GM23338 (cell line): ENCODE data around the gene LMLN. TPM values are rescaled to one million over a fixed set of nuclear protein-coding genes. Genes with fewer than 3 reads are reported as not detected.

Source experiments
- ATAC-seq: fragments of 200-7000 bp; cut with Tn5 transposase; 3 replicates; pipeline ENCODE4 v1.9.1; 2020
- DNase-seq: peaks from one replicate; pipeline ENCODE4 v3.0.0-alpha.2; 2015; ENCODE audit warnings: low spot score
- H2AFZ ChIP-seq: fragments of 200-600 bp; sonication (generic); 2 replicates; pipeline ENCODE4 v1.8.0; 2016; ENCODE audit warnings: antibody characterized with exemption, mild to moderate bottlenecking, moderate library complexity
- H3F3A ChIP-seq: fragments of 200-600 bp; sonication (generic); replicated peaks from 2 replicates; pipeline ENCODE4 v1.8.0; 2017; ENCODE audit warnings: antibody characterized with exemption, mixed run types, low read depth
- H3K27ac ChIP-seq: fragments of 200-600 bp; sonication (generic); 2 replicates; pipeline ENCODE4 v1.6.1; 2016; ENCODE audit warnings: low read depth
- H3K27me3 ChIP-seq: fragments of 200-600 bp; sonication (generic); 2 replicates; pipeline ENCODE4 v1.8.0; 2016; ENCODE audit warnings: mild to moderate bottlenecking, mixed run types, moderate library complexity; ENCODE audit not compliant: insufficient read depth
- H3K36me3 ChIP-seq: fragments of 200-600 bp; sonication (generic); 2 replicates; pipeline ENCODE4 v1.8.0; 2016; ENCODE audit warnings: mild to moderate bottlenecking; ENCODE audit not compliant: insufficient read depth
- H3K4me1 ChIP-seq: fragments of 200-600 bp; sonication (generic); 2 replicates; pipeline ENCODE4 v1.8.0; 2016; ENCODE audit warnings: mild to moderate bottlenecking, moderate library complexity; ENCODE audit not compliant: insufficient read depth
- H3K4me2 ChIP-seq: fragments of 200-600 bp; sonication (generic); 2 replicates; pipeline ENCODE4 v1.7.1; 2017; ENCODE audit warnings: mixed run types
- H3K4me3 ChIP-seq: fragments of 200-600 bp; sonication (generic); 2 replicates; pipeline ENCODE4 v1.6.1; 2016; ENCODE audit warnings: mixed run types
- H3K79me2 ChIP-seq: fragments of 200-600 bp; sonication (generic); replicated peaks from 2 replicates; pipeline ENCODE4 v1.8.0; 2017; ENCODE audit warnings: mild to moderate bottlenecking; ENCODE audit not compliant: insufficient read depth
- H3K9me2 ChIP-seq: fragments of 200-600 bp; sonication (generic); 2 replicates; pipeline ENCODE4 v1.8.0; 2017; ENCODE audit not compliant: insufficient read depth
- H4K20me1 ChIP-seq: fragments of 200-600 bp; sonication (generic); replicated peaks from 2 replicates; pipeline ENCODE4 v1.8.0; 2017; ENCODE audit warnings: mild to moderate bottlenecking; ENCODE audit not compliant: insufficient read depth
- H3K27ac Mint-ChIP-seq: 2 replicates; pipeline ENCODE4 v1.8.0; 2020; ENCODE audit warnings: inconsistent platforms, mild to moderate bottlenecking, moderate library complexity, mixed read lengths
- H3K27me3 Mint-ChIP-seq: 3 replicates; pipeline ENCODE4 v1.8.0; 2022; ENCODE audit warnings: low read depth, mild to moderate bottlenecking, moderate library complexity, mixed read lengths, inconsistent platforms; ENCODE audit not compliant: insufficient read depth, poor library complexity
- H3K36me3 Mint-ChIP-seq: 3 replicates; pipeline ENCODE4 v1.8.0; 2021; ENCODE audit warnings: low read depth, mild to moderate bottlenecking, inconsistent platforms, moderate library complexity, mixed read lengths
- H3K4me1 Mint-ChIP-seq: 3 replicates; pipeline ENCODE4 v1.8.0; 2020; ENCODE audit warnings: mild to moderate bottlenecking, inconsistent platforms, mixed read lengths
- H3K4me3 Mint-ChIP-seq: 3 replicates; pipeline ENCODE4 v1.8.0; 2021; ENCODE audit warnings: moderate library complexity, mild to moderate bottlenecking, inconsistent platforms, mixed read lengths
- H3K9me3 Mint-ChIP-seq: 3 replicates; pipeline ENCODE4 v1.8.0; 2020; ENCODE audit warnings: moderate library complexity, mild to moderate bottlenecking, inconsistent platforms, mixed read lengths
- CREB1 ChIP-seq: fragments of 250-450 bp; sonication (Bioruptor Pico); IDR thresholded peaks from 2 replicates; pipeline ENCODE4 v1.5.0; 2020; ENCODE audit warnings: low read depth, mild to moderate bottlenecking, moderate library complexity
- EZH2 ChIP-seq: fragments of 200-600 bp; sonication (generic); IDR thresholded peaks from one replicate; pipeline ENCODE4 v1.8.0; 2017; ENCODE audit warnings: antibody characterized with exemption, mild to moderate bottlenecking, low read depth; ENCODE audit not compliant: unreplicated experiment
- EZH2phosphoT487 ChIP-seq: fragments of 200-600 bp; sonication (generic); IDR thresholded peaks from one replicate; pipeline ENCODE4 v1.8.1; 2018; ENCODE audit warnings: antibody characterized with exemption; ENCODE audit not compliant: unreplicated experiment
- JUNB ChIP-seq: IDR thresholded peaks from one replicate; pipeline ENCODE4 v1.6.1; 2016; ENCODE audit warnings: antibody characterized with exemption; ENCODE audit not compliant: unreplicated experiment
- NANOG ChIP-seq: IDR thresholded peaks from 2 replicates; pipeline ENCODE4 v1.6.1; 2016; ENCODE audit warnings: antibody characterized with exemption, borderline replicate concordance
- POLR2AphosphoS5 ChIP-seq: IDR thresholded peaks from 2 replicates; pipeline ENCODE4 v1.6.1; 2016; ENCODE audit warnings: antibody characterized with exemption, low read depth
- STAT1 ChIP-seq: IDR thresholded peaks from one replicate; pipeline ENCODE4 v1.6.1; 2016; ENCODE audit warnings: antibody characterized with exemption; ENCODE audit not compliant: unreplicated experiment
- ZNF114 ChIP-seq: fragments of 250-450 bp; sonication (Bioruptor Pico); IDR thresholded peaks from 2 replicates; pipeline ENCODE4 v1.5.0; 2020; ENCODE audit warnings: mild to moderate bottlenecking, moderate library complexity
- ZNF331 ChIP-seq: fragments of 250-450 bp; sonication (Bioruptor Pico); IDR thresholded peaks from 2 replicates; pipeline ENCODE4 v1.5.0; 2020; ENCODE audit warnings: low read depth, mild to moderate bottlenecking, moderate library complexity
- polyA plus RNA-seq: library from polyadenylated mRNA; unstranded; fragments of >200 nt; fragmentation: Nextera tagmentation; extraction: Ambion mirVana; gene quantifications from 2 replicates; pipeline ENCODE4 v1.2.1, GENCODE V29; 2016
- total RNA-seq: library from RNA; depleted of rRNA; stranded (reverse); fragments of >200 nt; shearing (Covaris generic); gene quantifications from 2 replicates; pipeline ENCODE4 v1.2.3, GENCODE V29; 2014
- TF ChIP-seq, protein P1 (sequence below): IDR thresholded peaks from 2 replicates; pipeline ENCODE4 v1.6.1; 2016; ENCODE audit warnings: antibody characterized with exemption
- TF ChIP-seq, protein P2 (sequence below), 2 experiments: fragments of 200-600 bp in 1 of 2; sonication (generic) in 1 of 2; conservative IDR thresholded peaks; 2 replicates each; pipeline versions ENCODE4 v1.5.1 to v1.6.1; 2016 to 2017; ENCODE audit warnings: antibody characterized with exemption in 2 of 2, low read depth in 2 of 2, mild to moderate bottlenecking in 2 of 2, moderate library complexity in 1 of 2
- TF ChIP-seq, protein P3 (sequence below): fragments of 250-450 bp; sonication (Bioruptor Pico); IDR thresholded peaks from 2 replicates; pipeline ENCODE4 v1.5.0; 2020; ENCODE audit warnings: mild to moderate bottlenecking, moderate library complexity
- TF ChIP-seq, protein P4 (sequence below): IDR thresholded peaks from one replicate; pipeline ENCODE4 v1.6.1; 2018; ENCODE audit warnings: antibody characterized with exemption; ENCODE audit not compliant: unreplicated experiment

The LMLN gene
- total and polyA plus RNA-seq, 2 experiments from 2014 or later: 2.3 to 4.3 TPM

DNA sequence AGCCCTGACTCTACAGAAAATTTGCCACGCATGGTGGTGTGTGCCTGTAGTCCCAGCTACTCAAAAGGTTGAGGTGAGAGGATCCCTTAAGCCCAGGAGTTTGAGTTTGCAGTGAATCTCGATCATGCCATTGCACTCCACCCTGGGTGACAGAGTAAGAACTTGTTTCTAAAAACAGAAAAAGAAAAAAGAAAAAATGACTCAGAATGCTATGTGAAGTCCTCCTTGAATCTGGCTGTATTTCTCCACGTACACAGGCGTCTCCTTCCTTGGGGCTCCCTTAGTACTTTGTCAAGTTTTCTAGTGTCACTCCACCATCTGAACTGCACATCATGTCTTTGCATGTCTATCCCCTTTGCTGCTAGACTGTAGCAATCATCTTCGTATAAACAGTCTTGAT, 104.4 kb downstream of the LMLN start:
- no peak for DNase-seq
- no peaks in the 10 kb centered on the region for H3K27me3 Mint-ChIP-seq
- TF ChIP-seq, protein P1, sequence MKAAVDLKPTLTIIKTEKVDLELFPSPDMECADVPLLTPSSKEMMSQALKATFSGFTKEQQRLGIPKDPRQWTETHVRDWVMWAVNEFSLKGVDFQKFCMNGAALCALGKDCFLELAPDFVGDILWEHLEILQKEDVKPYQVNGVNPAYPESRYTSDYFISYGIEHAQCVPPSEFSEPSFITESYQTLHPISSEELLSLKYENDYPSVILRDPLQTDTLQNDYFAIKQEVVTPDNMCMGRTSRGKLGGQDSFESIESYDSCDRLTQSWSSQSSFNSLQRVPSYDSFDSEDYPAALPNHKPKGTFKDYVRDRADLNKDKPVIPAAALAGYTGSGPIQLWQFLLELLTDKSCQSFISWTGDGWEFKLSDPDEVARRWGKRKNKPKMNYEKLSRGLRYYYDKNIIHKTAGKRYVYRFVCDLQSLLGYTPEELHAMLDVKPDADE: no peak
- TF ChIP-seq STAT1 (no peak), ZNF331 (CRISPR knock-in tag) (no peak), JUNB (no peak), CREB1 (no peak), NANOG (no peak), EZH2 (no peak), POLR2AphosphoS5 (no peak), ZNF114 (CRISPR knock-in tag) (no peak), EZH2phosphoT487 (no peak)
- TF ChIP-seq, protein P2, sequence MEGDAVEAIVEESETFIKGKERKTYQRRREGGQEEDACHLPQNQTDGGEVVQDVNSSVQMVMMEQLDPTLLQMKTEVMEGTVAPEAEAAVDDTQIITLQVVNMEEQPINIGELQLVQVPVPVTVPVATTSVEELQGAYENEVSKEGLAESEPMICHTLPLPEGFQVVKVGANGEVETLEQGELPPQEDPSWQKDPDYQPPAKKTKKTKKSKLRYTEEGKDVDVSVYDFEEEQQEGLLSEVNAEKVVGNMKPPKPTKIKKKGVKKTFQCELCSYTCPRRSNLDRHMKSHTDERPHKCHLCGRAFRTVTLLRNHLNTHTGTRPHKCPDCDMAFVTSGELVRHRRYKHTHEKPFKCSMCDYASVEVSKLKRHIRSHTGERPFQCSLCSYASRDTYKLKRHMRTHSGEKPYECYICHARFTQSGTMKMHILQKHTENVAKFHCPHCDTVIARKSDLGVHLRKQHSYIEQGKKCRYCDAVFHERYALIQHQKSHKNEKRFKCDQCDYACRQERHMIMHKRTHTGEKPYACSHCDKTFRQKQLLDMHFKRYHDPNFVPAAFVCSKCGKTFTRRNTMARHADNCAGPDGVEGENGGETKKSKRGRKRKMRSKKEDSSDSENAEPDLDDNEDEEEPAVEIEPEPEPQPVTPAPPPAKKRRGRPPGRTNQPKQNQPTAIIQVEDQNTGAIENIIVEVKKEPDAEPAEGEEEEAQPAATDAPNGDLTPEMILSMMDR (conservative IDR thresholded peaks at IDR 0.05; ENCODE audit: low read depth in 2 of 2): no peak
- TF ChIP-seq, protein P3, sequence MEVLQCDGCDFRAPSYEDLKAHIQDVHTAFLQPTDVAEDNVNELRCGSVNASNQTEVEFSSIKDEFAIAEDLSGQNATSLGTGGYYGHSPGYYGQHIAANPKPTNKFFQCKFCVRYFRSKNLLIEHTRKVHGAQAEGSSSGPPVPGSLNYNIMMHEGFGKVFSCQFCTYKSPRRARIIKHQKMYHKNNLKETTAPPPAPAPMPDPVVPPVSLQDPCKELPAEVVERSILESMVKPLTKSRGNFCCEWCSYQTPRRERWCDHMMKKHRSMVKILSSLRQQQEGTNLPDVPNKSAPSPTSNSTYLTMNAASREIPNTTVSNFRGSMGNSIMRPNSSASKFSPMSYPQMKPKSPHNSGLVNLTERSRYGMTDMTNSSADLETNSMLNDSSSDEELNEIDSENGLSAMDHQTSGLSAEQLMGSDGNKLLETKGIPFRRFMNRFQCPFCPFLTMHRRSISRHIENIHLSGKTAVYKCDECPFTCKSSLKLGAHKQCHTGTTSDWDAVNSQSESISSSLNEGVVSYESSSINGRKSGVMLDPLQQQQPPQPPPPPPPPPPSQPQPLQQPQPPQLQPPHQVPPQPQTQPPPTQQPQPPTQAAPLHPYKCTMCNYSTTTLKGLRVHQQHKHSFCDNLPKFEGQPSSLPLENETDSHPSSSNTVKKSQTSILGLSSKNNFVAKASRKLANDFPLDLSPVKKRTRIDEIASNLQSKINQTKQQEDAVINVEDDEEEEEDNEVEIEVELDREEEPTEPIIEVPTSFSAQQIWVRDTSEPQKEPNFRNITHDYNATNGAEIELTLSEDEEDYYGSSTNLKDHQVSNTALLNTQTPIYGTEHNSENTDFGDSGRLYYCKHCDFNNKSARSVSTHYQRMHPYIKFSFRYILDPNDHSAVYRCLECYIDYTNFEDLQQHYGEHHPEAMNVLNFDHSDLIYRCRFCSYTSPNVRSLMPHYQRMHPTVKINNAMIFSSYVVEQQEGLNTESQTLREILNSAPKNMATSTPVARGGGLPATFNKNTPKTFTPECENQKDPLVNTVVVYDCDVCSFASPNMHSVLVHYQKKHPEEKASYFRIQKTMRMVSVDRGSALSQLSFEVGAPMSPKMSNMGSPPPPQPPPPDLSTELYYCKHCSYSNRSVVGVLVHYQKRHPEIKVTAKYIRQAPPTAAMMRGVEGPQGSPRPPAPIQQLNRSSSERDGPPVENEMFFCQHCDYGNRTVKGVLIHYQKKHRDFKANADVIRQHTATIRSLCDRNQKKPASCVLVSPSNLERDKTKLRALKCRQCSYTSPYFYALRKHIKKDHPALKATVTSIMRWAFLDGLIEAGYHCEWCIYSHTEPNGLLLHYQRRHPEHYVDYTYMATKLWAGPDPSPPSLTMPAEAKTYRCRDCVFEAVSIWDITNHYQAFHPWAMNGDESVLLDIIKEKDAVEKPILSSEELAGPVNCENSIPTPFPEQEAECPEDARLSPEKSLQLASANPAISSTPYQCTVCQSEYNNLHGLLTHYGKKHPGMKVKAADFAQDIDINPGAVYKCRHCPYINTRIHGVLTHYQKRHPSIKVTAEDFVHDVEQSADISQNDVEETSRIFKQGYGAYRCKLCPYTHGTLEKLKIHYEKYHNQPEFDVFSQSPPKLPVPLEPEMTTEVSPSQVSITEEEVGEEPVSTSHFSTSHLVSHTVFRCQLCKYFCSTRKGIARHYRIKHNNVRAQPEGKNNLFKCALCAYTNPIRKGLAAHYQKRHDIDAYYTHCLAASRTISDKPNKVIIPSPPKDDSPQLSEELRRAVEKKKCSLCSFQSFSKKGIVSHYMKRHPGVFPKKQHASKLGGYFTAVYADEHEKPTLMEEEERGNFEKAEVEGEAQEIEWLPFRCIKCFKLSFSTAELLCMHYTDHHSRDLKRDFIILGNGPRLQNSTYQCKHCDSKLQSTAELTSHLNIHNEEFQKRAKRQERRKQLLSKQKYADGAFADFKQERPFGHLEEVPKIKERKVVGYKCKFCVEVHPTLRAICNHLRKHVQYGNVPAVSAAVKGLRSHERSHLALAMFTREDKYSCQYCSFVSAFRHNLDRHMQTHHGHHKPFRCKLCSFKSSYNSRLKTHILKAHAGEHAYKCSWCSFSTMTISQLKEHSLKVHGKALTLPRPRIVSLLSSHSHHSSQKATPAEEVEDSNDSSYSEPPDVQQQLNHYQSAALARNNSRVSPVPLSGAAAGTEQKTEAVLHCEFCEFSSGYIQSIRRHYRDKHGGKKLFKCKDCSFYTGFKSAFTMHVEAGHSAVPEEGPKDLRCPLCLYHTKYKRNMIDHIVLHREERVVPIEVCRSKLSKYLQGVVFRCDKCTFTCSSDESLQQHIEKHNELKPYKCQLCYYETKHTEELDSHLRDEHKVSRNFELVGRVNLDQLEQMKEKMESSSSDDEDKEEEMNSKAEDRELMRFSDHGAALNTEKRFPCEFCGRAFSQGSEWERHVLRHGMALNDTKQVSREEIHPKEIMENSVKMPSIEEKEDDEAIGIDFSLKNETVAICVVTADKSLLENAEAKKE (CRISPR knock-in tag): no peak
- TF ChIP-seq, protein P4, sequence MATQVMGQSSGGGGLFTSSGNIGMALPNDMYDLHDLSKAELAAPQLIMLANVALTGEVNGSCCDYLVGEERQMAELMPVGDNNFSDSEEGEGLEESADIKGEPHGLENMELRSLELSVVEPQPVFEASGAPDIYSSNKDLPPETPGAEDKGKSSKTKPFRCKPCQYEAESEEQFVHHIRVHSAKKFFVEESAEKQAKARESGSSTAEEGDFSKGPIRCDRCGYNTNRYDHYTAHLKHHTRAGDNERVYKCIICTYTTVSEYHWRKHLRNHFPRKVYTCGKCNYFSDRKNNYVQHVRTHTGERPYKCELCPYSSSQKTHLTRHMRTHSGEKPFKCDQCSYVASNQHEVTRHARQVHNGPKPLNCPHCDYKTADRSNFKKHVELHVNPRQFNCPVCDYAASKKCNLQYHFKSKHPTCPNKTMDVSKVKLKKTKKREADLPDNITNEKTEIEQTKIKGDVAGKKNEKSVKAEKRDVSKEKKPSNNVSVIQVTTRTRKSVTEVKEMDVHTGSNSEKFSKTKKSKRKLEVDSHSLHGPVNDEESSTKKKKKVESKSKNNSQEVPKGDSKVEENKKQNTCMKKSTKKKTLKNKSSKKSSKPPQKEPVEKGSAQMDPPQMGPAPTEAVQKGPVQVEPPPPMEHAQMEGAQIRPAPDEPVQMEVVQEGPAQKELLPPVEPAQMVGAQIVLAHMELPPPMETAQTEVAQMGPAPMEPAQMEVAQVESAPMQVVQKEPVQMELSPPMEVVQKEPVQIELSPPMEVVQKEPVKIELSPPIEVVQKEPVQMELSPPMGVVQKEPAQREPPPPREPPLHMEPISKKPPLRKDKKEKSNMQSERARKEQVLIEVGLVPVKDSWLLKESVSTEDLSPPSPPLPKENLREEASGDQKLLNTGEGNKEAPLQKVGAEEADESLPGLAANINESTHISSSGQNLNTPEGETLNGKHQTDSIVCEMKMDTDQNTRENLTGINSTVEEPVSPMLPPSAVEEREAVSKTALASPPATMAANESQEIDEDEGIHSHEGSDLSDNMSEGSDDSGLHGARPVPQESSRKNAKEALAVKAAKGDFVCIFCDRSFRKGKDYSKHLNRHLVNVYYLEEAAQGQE: no peak
- no peak overlapping the region for H3K27ac Mint-ChIP-seq
- peaks cover 6% of the 10 kb centered on the region; the same call in 2 of the 3 replicates for H3K4me1 Mint-ChIP-seq
- H3K4me3 Mint-ChIP-seq: no peak overlapping the region
- no peak overlapping the region for H3K27ac ChIP-seq
- H3K9me3 Mint-ChIP-seq: no peaks in the 10 kb centered on the region
- H3K79me2 ChIP-seq: no peaks in the 10 kb centered on the region
- H3K27me3 ChIP-seq: no peaks in the 10 kb centered on the region
- H3K36me3 Mint-ChIP-seq: no peaks in the 10 kb centered on the region
- no peaks in the 10 kb centered on the region for H3F3A ChIP-seq
- H2AFZ ChIP-seq: no peak overlapping the region
- H3K4me2 ChIP-seq: no peak overlapping the region
- no peaks in the 10 kb centered on the region for H4K20me1 ChIP-seq
- no peaks in the 10 kb centered on the region for H3K9me2 ChIP-seq
- no peaks in the 10 kb centered on the region for H3K4me1 ChIP-seq
- no peak for ATAC-seq
- no peaks in the 10 kb centered on the region for H3K36me3 ChIP-seq
- no peak overlapping the region for H3K4me3 ChIP-seq
